Calu3 (cell line): ENCODE data around the gene COMT. TPM values are rescaled to one million over a fixed set of nuclear protein-coding genes. Genes with fewer than 3 reads are reported as not detected.

Experiments used
- BruUV-seq: library from RNA; stranded (reverse); fragments of 400-500 nt; replicated peaks from 2 replicates; lab custom pipeline; 2021; lab: Mats Ljungman, UMichigan
- CTCF ChIA-PET: fragments of 300-600 bp; sonication (Branson Sonifier 250); formaldehyde crosslinking; loops from one replicate; lab custom pipeline; 2022; ENCODE audit warnings: antibody characterized with exemption; lab: Charles Lee
- DNase-seq: peaks from one replicate; pipeline ENCODE4 v3.0.0; 2022
- H3K27ac Mint-ChIP-seq: one replicate; pipeline ENCODE4 v1.8.0; 2022; ENCODE audit warnings: mixed read lengths; ENCODE audit not compliant: unreplicated experiment
- H3K27me3 Mint-ChIP-seq: one replicate; pipeline ENCODE4 v1.8.0; 2022; ENCODE audit warnings: mixed read lengths; ENCODE audit not compliant: unreplicated experiment
- H3K36me3 Mint-ChIP-seq: one replicate; pipeline ENCODE4 v1.8.0; 2022; ENCODE audit warnings: mild to moderate bottlenecking, moderate library complexity, mixed read lengths; ENCODE audit not compliant: insufficient read depth, unreplicated experiment
- H3K4me1 Mint-ChIP-seq: one replicate; pipeline ENCODE4 v1.8.0; 2022; ENCODE audit warnings: mild to moderate bottlenecking, low read depth, mixed read lengths; ENCODE audit not compliant: unreplicated experiment
- H3K4me3 Mint-ChIP-seq: one replicate; pipeline ENCODE4 v1.8.0; 2022; ENCODE audit warnings: mild to moderate bottlenecking, low read depth, moderate library complexity, mixed read lengths; ENCODE audit not compliant: unreplicated experiment
- H3K9me3 Mint-ChIP-seq: one replicate; pipeline ENCODE4 v1.8.0; 2022; ENCODE audit warnings: low read depth, mixed read lengths; ENCODE audit not compliant: unreplicated experiment
- CTCF ChIP-seq: fragments of 200-600 bp; IDR thresholded peaks from one replicate; pipeline ENCODE4 v1.8.0; 2022; ENCODE audit warnings: antibody characterized with exemption; ENCODE audit not compliant: unreplicated experiment
- intact Hi-C: fragments of 100-400 bp; cut with micrococcal nuclease; formaldehyde crosslinking; loops from one replicate; pipeline ENCODE4 v1.10.0; 2022; ENCODE audit not compliant: unreplicated experiment
- total RNA-seq: library from RNA; stranded (reverse); gene quantifications from 2 replicates; pipeline ENCODE4 v1.2.3, GENCODE V29; 2022

COMT gene
- total RNA-seq, 1 experiment from 2014 or later: 170 TPM

GRCh38 chr22:19914201-19914943, 27.2 kb upstream of the COMT start:
- H3K36me3 Mint-ChIP-seq: peaks cover 17% of the 10 kb centered on the region
- CTCF ChIA-PET: interaction anchor here (1.6 kb wide), 1 partner anchor 184 kb away, joined by 6 read pairs; no protein-coding TSS in a partner anchor
- peaks cover 5% of the 10 kb centered on the region for H3K4me1 Mint-ChIP-seq
- BruUV-seq: no TSS peak
- H3K4me3 Mint-ChIP-seq: no peak overlapping the region
- no peaks in the 10 kb centered on the region for H3K9me3 Mint-ChIP-seq
- TF ChIP-seq CTCF: no peak
- no peak overlapping the region for H3K27ac Mint-ChIP-seq
- intact Hi-C loops: no loop called here
- DNase-seq: no peak
- no peaks in the 10 kb centered on the region for H3K27me3 Mint-ChIP-seq

- DNase-seq: no peak
- no peak for TF ChIP-seq CTCF
- no peaks in the 10 kb centered on the region for H3K4me1 Mint-ChIP-seq
- no peaks in the 10 kb centered on the region for H3K27me3 Mint-ChIP-seq
- H3K27ac Mint-ChIP-seq: no peak overlapping the region
- no peak overlapping the region for H3K4me3 Mint-ChIP-seq
- CTCF ChIA-PET: interaction anchor here (0.8 kb wide), 1 partner anchor 38 kb away, joined by 3 read pairs; no protein-coding TSS in a partner anchor
- BruUV-seq: no TSS peak
- intact Hi-C loops: no loop called here
- H3K9me3 Mint-ChIP-seq: no peaks in the 10 kb centered on the region
- peaks cover 17% of the 10 kb centered on the region for H3K36me3 Mint-ChIP-seq
Measured at GRCh38 chr22:19915287-19915954, 26.2 kb upstream of the COMT start.

GRCh38 chr22:19916006-19916405, 25.6 kb upstream of the COMT start:
- DNase-seq: no peak
- intact Hi-C loops: no loop called here
- CTCF ChIA-PET: no interaction called here
- Mint-ChIP-seq H3K27me3 (no peaks in the 10 kb centered on the region), H3K4me3 (no peak overlapping the region), H3K4me1 (no peaks in the 10 kb centered on the region), H3K36me3 (peaks cover 17% of the 10 kb centered on the region), H3K9me3 (no peaks in the 10 kb centered on the region), H3K27ac (no peak overlapping the region)
- TF ChIP-seq CTCF: no peak
- BruUV-seq: no TSS peak

- no peak for TF ChIP-seq CTCF
Measured at GRCh38 chr22:19916941-19917340, 24.6 kb upstream of the COMT start.

More at GRCh38 chr22:19916941-19917340, 24.6 kb upstream of the COMT start:
- intact Hi-C loops: no loop called here
- Mint-ChIP-seq H3K27ac (no peak overlapping the region), H3K36me3 (peaks cover 17% of the 10 kb centered on the region), H3K4me1 (no peaks in the 10 kb centered on the region), H3K9me3 (no peaks in the 10 kb centered on the region), H3K4me3 (no peak overlapping the region), H3K27me3 (no peaks in the 10 kb centered on the region)
- DNase-seq: no peak
- CTCF ChIA-PET: no interaction called here
- no TSS peak for BruUV-seq
